ENCODE data around the gene JMJD1C. TPM values are rescaled to one million over a fixed set of nuclear protein-coding genes. Genes with fewer than 3 reads are reported as not detected.
A peak's percentile ranks its signal among the peaks of the same experiment; 100 is the strongest.
"Not testable (repeated sequence)": the region's sequence is repeated elsewhere in the genome, so short reads cannot be mapped to it uniquely, and the experiment has no call there.

Gene JMJD1C
- total RNA-seq, 4 donors from 2014 or later: 41.6 to 77.8 (median 56.9) TPM

- intact Hi-C loops (cut with DNase I): no loop called here
- Histone ChIP-seq H3K27me3 (no peaks in the 10 kb centered on the region), H3K27ac (peak overlapping the region in 2 of 4 donors; percentile 5 to 31), H3K4me1 (peaks cover 0 to 21% (median 7%) of the 10 kb centered on the region in 3 donors), H3K9me3 (no peaks in the 10 kb centered on the region), H3K4me3 (no peak overlapping the region), H3K36me3 (no peaks in the 10 kb centered on the region)
- TF ChIP-seq CTCF (IDR thresholded peaks at IDR 0.05): no peak
- no peak for TF ChIP-seq POLR2A (IDR thresholded peaks at IDR 0.05)
- 39 to 46% methylated on average over 3 of the region's 3 CpGs for WGBS, 2 donors
- no peak for DNase-seq
Observed at GRCh38 chr10:63504145-63504881, 38.5 kb upstream of the JMJD1C start.

GRCh38 chr10:63503395-63503794, 37.6 kb upstream of the JMJD1C start:
- Histone ChIP-seq H3K27me3 (no peaks in the 10 kb centered on the region), H3K36me3 (no peaks in the 10 kb centered on the region), H3K27ac (peak overlapping the region in 2 of 4 donors; percentile 5 to 24), H3K4me1 (peaks cover 0 to 24% (median 7%) of the 10 kb centered on the region in 3 donors), H3K9me3 (no peaks in the 10 kb centered on the region), H3K4me3 (no peak overlapping the region)
- no peak for DNase-seq
- no peak for TF ChIP-seq POLR2A (IDR thresholded peaks at IDR 0.05)
- no peak for TF ChIP-seq CTCF (IDR thresholded peaks at IDR 0.05)
- WGBS, 2 donors: 69 to 78% methylated on average over 4 of the region's 4 CpGs
- intact Hi-C loops (cut with DNase I): no loop called here

- Histone ChIP-seq H3K9me3 (no peaks in the 10 kb centered on the region), H3K4me1 (peaks cover 0 to 24% (median 7%) of the 10 kb centered on the region in 3 donors), H3K27ac (no peak overlapping the region), H3K4me3 (no peak overlapping the region), H3K36me3 (no peaks in the 10 kb centered on the region), H3K27me3 (no peaks in the 10 kb centered on the region)
- intact Hi-C loops (cut with DNase I): no loop called here
- TF ChIP-seq CTCF (IDR thresholded peaks at IDR 0.05) (no peak), POLR2A (IDR thresholded peaks at IDR 0.05) (no peak)
- DNase-seq: no peak
- 94 to 100% methylated on average over 1 of the region's 1 CpG for WGBS, 2 donors
Observed at GRCh38 chr10:63502832-63503231, 37.1 kb upstream of the JMJD1C start.

GRCh38 chr10:63501954-63502353, 36.2 kb upstream of the JMJD1C start:
- Histone ChIP-seq H3K4me3 (no peak overlapping the region), H3K9me3 (no peaks in the 10 kb centered on the region), H3K36me3 (no peaks in the 10 kb centered on the region), H3K4me1 (peaks cover 0 to 24% (median 7%) of the 10 kb centered on the region in 3 donors), H3K27ac (no peak overlapping the region), H3K27me3 (no peaks in the 10 kb centered on the region)
- intact Hi-C loops (cut with DNase I): no loop called here
- TF ChIP-seq POLR2A (IDR thresholded peaks at IDR 0.05) (no peak), CTCF (IDR thresholded peaks at IDR 0.05) (no peak)
- 79 to 91% methylated on average over 1 of the region's 1 CpG for WGBS, 2 donors
- DNase-seq: no peak

GRCh38 chr10:63500551-63500950, 34.8 kb upstream of the JMJD1C start:
- H3K4me3 ChIP-seq; DNase-seq; intact Hi-C loops (cut with DNase I); H3K27me3 ChIP-seq; H3K27ac ChIP-seq; H3K9me3 ChIP-seq; H3K36me3 ChIP-seq: not testable (repeated sequence)
- H3K4me1 ChIP-seq: peaks cover 0 to 24% (median 7%) of the 10 kb centered on the region in 3 donors
- 88 to 90% methylated on average over 5 of the region's 5 CpGs for WGBS, 2 donors
